ENCODE measurements around the gene QRICH2. TPM values are rescaled to one million over a fixed set of nuclear protein-coding genes. Genes with fewer than 3 reads are reported as not detected.

QRICH2 gene
- total RNA-seq, 1 experiment from 2014 or later = 1.5 TPM

- Histone ChIP-seq H3K27me3 (replicated peaks; ENCODE audit: control insufficient read depth, insufficient read depth, low read length) (no peaks in the 10 kb centered on the region), H3K36me3 (ENCODE audit: control insufficient read depth, insufficient read depth, low read length) (no peaks in the 10 kb centered on the region), H3K4me1 (no peaks in the 10 kb centered on the region), H3K9me3 (no peaks in the 10 kb centered on the region), H3K4me3 (ENCODE audit: low read depth, low read length) (no peak overlapping the region)
- H3K36me3 Mint-ChIP-seq (ENCODE audit: insufficient read depth, unreplicated experiment) = peaks cover 22% of the 10 kb centered on the region
- ChIA-PET CTCF (no interaction called here), POLR2A (no interaction called here)
- no peaks in the 10 kb centered on the region for H3K9me3 Mint-ChIP-seq (ENCODE audit: unreplicated experiment)
- intact Hi-C loops (cut with micrococcal nuclease; ENCODE audit: unreplicated experiment) = no loop called here
- no peaks in the 10 kb centered on the region for H3K4me1 Mint-ChIP-seq (ENCODE audit: low read depth, unreplicated experiment)
- BruUV-seq (replicated peaks) = no TSS peak
- H3K27me3 Mint-ChIP-seq (ENCODE audit: insufficient read depth, unreplicated experiment) = no peaks in the 10 kb centered on the region
- no peak for DNase-seq
- H3K4me3 Mint-ChIP-seq (ENCODE audit: unreplicated experiment) = no peak overlapping the region
- no peak overlapping the region for H3K27ac Mint-ChIP-seq (ENCODE audit: unreplicated experiment)
- no peak for TF ChIP-seq CTCF (IDR thresholded peaks at IDR 0.05; ENCODE audit: insufficient read depth in 1 of 2, low read depth in 1 of 2, low read length in 1 of 2, severe bottlenecking in 1 of 2, unreplicated experiment in 1 of 2)
These were observed 29.3 kb upstream of the QRICH2 start for GRCh38 chr17:76337413-76337777.

DNA sequence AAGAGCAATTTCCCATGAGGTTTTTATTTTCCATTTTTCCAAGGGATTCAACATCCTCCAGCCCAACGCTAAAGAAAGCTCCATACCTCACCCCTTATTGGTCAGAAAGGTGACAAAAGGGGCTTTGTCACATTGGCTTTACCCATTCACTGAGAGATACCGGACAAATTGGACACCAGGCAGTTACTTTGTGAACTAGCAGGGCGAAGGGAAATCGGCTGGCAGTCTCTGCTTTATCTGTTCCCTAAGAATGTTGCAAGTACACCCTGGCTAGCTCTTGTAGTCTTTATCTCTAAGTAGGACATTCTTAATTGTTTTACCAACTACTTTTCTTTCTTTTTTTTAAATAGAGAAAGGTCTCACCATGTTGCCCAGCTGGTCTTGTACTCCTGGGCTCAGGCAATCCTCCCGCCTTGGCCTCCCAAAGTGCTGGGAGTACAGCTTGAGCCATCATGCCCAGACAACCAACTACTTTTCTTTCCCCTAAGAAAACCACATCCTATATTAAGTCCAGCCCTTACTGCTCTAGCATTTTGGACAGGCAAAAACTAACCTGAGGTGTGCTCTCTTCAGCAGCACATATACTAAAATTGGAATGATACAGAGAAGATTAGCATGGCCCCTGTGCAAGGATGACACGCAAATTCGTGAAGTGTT lies 28.8 kb upstream of the QRICH2 start:
- Histone ChIP-seq H3K4me1 (peaks cover 1% of the 10 kb centered on the region; the same call in 1 of the 2 replicates), H3K4me3 (ENCODE audit: low read depth, low read length) (no peak overlapping the region), H3K9me3 (no peaks in the 10 kb centered on the region), H3K27me3 (replicated peaks; ENCODE audit: control insufficient read depth, insufficient read depth, low read length) (no peaks in the 10 kb centered on the region), H3K36me3 (ENCODE audit: control insufficient read depth, insufficient read depth, low read length) (no peaks in the 10 kb centered on the region)
- POLR2A ChIA-PET = no interaction called here
- BruUV-seq (replicated peaks) = no TSS peak
- H3K4me1 Mint-ChIP-seq (ENCODE audit: low read depth, unreplicated experiment) = peaks cover 3% of the 10 kb centered on the region
- peaks cover 19% of the 10 kb centered on the region for H3K36me3 Mint-ChIP-seq (ENCODE audit: insufficient read depth, unreplicated experiment)
- no peaks in the 10 kb centered on the region for H3K9me3 Mint-ChIP-seq (ENCODE audit: unreplicated experiment)
- CTCF ChIA-PET = interaction anchor here (0.7 kb wide), 2 partner anchors 262 to 437 kb away, joined by 3 read pairs; partner anchors contain the start of gene GALR2
- no peak for DNase-seq
- H3K27ac Mint-ChIP-seq (ENCODE audit: unreplicated experiment) = no peak overlapping the region
- intact Hi-C loops (cut with micrococcal nuclease; ENCODE audit: unreplicated experiment) = no loop called here
- no peak for TF ChIP-seq CTCF (IDR thresholded peaks at IDR 0.05; ENCODE audit: insufficient read depth in 1 of 2, low read depth in 1 of 2, low read length in 1 of 2, severe bottlenecking in 1 of 2, unreplicated experiment in 1 of 2)
- H3K27me3 Mint-ChIP-seq (ENCODE audit: insufficient read depth, unreplicated experiment) = no peaks in the 10 kb centered on the region
- H3K4me3 Mint-ChIP-seq (ENCODE audit: unreplicated experiment) = no peak overlapping the region

DNA sequence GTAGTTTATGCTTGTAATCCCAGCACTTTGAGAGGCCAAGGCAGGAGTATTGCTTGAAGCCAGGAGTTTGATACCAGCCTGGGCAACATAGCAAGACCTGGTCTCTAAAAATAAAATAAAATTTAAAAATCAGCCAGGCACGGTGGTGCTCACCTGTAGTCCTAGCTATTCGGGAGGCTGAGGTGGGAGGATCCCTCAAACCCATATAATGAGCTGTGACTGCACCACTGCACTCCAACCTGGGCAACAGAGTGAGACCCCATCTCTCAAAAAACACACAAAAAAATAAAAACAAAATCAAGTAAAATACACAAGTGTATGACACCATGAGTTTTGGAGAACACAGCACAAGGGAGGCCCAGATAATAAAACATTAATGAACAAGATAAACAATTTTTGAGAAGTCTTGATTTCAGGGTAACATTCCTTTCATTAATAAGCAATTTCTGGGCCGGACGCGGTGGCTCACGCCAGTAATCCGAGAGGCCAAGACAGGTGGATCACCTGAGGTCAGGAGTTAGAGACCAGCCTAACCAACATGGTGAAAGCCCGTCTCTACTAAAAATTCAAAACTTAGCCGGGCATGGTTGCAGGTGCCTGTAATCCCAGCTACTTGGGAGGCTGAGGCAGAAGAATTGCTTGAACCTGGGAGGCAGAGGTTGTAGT lies 27.8 kb upstream of the QRICH2 start:
- no peak for TF ChIP-seq CTCF (IDR thresholded peaks at IDR 0.05; ENCODE audit: insufficient read depth in 1 of 2, low read depth in 1 of 2, low read length in 1 of 2, severe bottlenecking in 1 of 2, unreplicated experiment in 1 of 2)
- Histone ChIP-seq H3K9me3 (no peaks in the 10 kb centered on the region), H3K27me3 (replicated peaks; ENCODE audit: control insufficient read depth, insufficient read depth, low read length) (no peaks in the 10 kb centered on the region), H3K36me3 (ENCODE audit: control insufficient read depth, insufficient read depth, low read length) (no peaks in the 10 kb centered on the region), H3K4me1 (peaks cover 12% of the 10 kb centered on the region), H3K4me3 (ENCODE audit: low read depth, low read length) (no peak overlapping the region)
- Mint-ChIP-seq H3K4me3 (ENCODE audit: unreplicated experiment) (no peak overlapping the region), H3K27me3 (ENCODE audit: insufficient read depth, unreplicated experiment) (no peaks in the 10 kb centered on the region), H3K36me3 (ENCODE audit: insufficient read depth, unreplicated experiment) (peaks cover 14% of the 10 kb centered on the region), H3K27ac (ENCODE audit: unreplicated experiment) (no peak overlapping the region), H3K9me3 (ENCODE audit: unreplicated experiment) (no peaks in the 10 kb centered on the region), H3K4me1 (ENCODE audit: low read depth, unreplicated experiment) (peaks cover 13% of the 10 kb centered on the region)
- ChIA-PET CTCF (no interaction called here), POLR2A (interaction anchor here (0.8 kb wide), 1 partner anchor 18 kb away, joined by 3 read pairs; the partner anchor contains the start of gene PRPSAP1)
- DNase-seq = no peak
- BruUV-seq (replicated peaks) = no TSS peak
- intact Hi-C loops (cut with micrococcal nuclease; ENCODE audit: unreplicated experiment) = no loop called here

Measured in Caco-2 (cell line).